NCI-H345 (cell line): ENCODE measurements around the gene DFFA.
"Not testable (repeated sequence)": the region's sequence is repeated elsewhere in the genome, so short reads cannot be mapped to it uniquely, and the experiment has no call there.

Experiments
- DNase-seq: peaks from one replicate; lab custom pipeline; 2025; lab: John Stamatoyannopoulos, UW

Gene DFFA

DNA sequence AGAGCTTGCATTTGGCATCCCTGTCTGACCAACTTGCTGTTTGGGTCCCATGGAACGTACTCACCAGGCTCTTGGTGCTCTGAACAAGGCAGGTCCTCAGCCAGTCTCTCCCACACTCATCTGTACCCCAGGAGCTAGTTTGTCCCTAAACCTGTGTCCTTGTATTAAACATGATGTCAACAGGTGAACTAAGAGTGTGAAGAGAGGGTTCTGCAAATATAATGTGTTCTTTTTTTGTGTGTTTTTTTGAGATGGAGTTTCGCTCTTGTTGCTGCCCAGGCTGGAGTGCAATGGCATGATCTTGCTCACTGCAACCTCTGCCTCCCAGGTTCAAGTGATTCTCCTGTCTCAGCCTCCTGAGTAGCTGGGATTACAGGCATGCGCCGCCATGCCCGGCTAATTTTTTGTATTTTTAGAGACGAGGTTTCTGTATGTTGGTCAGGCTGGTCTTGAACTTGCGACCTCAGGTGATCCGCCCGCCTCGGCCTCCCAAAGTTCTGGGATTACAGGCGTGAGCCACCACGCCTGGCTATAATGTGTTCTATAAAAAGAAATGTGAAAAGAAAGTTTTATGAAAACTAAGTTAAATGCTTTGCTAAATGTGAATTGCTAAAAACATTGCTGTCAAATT, 33.8 kb upstream of the DFFA start:
- not testable (repeated sequence) for DNase-seq

DNA sequence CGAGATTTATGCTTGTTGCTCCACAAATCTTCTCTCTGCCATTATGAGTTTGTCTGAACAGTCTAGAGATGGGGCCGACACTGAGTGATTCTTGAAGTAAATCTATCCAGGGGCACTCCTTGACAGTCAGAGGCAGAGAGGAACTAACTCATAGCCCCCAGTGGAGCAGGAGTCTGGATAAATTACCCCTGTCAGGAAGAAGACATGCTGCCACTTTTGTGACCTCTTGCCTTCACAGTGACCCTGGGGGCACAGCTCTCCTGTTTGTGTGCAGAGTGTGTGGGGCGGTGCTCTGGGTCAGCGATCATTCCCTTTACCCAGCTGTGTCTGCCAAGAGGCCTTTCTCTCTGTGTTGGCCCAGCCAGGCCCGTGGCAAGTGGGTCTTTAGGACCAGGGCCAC, 31.9 kb upstream of the DFFA start:
- DNase-seq: no peak

DNA sequence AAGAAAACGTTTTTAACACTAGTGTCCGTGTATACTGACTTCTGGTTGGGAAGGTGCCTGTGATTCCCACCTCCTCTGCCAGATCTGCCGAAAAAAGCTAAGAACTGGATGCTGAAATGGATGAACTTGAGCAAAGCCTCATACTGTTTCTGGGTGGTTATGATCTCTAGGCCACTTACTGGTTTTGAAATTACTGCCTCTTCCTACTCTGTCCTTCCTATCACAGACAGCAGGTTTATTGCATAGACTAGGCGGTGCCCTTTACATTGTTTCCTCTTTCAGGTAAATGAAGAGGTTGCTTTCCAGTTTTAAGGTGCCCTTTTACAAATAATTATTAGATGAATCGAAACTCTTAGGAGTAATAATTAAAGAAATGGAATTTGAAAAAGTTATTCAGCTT, 29.9 kb upstream of the DFFA start:
- DNase-seq: no peak

- DNase-seq: no peak
These were observed 25.9 kb upstream of the DFFA start for GRCh38 chr1:10498231-10498630.

DNA sequence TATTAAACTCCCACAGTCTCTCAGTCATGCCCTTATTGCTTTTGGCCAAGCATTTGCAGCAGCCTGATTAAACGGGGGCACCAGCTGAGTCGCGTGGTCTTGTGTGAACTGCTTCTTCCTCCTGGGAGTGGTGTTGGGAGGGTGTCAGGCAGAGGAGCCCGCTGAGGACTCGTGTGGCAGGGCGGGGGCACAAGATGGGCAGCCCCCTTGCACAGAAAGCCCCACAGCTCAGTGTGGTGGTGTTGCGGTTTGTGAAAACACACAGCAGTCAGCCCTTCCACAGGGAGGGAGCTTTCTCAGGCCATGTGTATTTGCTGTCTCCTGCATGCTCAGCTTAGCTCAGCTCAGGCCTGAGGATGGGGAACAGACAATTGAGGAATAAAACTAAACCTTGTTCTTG, 24.8 kb upstream of the DFFA start:
- no peak for DNase-seq

- no peak for DNase-seq
These were observed 23.6 kb upstream of the DFFA start for GRCh38 chr1:10495952-10496351.

- no peak for DNase-seq
These were observed 23.1 kb upstream of the DFFA start for GRCh38 chr1:10495475-10495817.

- peak; percentile 68 for DNase-seq
These were observed 22.6 kb upstream of the DFFA start for GRCh38 chr1:10494754-10495474.

- no peak for DNase-seq
These were observed 22.1 kb upstream of the DFFA start for GRCh38 chr1:10494418-10494753.

DNA sequence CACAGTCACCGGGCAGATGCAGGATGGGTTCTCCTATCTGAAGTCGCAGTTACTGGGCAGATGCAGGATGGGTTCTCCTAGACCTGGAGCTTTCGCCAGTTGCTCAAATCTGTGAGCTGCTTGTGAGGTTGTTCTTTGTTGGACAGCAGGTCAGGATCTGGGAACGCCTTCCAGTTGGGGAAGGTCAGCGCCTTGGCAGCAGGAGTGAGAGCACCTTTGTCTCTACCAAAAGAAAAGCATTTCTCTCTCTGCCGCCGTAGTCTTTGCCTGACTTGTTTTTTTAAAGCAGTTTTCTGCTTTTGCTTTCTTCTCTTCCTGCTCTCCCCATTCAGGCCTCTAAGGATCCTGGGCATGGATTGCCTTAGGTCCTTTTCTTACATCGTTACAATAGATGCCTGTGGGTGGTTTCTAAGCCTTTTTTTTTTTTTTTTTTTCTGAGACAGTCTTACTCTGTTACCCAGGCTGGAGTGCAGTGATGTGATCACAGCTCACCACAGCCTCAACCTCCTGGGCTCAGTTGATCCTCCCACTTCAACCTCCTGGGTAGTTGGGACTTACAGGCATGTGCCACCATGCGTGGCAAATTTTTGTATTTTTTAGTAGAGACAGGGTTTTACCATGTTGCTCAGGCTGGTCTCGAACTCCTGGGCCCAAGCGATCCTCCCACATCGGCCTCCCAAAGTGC, 18.1 kb upstream of the DFFA start:
- no peak for DNase-seq

DNA sequence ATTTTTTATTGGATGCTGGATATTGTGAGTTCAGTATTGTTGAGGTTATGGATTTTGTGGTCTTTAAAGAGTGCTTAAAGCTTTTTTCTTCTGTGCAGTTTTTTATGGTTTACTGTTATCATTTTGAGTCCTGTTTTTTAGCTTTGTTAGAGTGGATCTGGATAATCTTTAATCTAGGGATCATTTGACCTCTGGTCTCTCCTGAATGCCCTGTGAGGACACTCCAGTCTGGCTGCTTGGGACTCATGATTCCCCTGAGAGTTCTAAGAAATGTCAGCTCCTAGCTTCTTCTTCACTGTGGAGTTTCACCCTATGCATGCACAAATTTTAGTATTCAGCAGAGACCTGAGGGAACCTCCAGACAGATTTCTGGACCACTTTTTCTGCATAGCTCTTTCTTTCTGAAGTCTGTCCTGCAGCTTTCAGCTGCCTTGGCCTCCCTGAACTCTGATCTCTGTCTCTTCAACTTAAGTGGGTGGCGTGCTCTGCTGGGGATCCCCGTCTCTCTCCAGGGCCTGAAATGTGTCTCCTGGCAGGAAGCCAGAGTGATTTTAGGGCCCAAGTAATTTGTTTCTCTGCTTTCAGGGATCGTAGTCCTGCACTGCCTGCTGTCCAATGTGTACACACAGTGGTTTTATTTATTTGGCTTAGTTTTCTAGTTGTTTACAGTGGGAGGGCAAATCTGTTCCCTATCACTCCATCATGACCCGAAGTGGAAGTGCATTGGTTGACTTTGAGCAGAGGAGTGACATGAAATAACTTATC, 17.1 kb upstream of the DFFA start:
- DNase-seq: no peak

- no peak for DNase-seq
These were observed 12.2 kb upstream of the DFFA start for GRCh38 chr1:10484521-10484920.

- no peak for DNase-seq
These were observed 8.3 kb upstream of the DFFA start for GRCh38 chr1:10480614-10481013.

DNA sequence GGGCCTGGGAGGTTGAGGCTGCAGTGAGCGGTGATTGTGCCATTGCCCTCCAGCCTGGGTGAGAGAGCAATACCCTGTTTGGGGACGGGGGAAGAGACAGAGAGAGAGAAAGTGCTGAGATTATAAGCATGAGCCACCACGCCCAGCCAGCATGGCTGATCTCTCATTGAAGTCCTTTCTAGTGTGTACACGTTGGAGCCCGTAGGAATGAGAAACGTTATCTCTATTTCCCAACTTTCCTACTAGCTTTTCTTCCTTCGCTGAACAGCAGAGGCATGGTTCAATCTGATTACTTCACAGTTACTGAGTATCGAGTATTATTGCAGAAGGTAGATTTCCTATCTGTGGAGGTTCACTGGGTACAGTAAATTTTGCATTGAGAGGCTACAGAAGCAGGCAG, 7.0 kb upstream of the DFFA start:
- DNase-seq: no peak

DNA sequence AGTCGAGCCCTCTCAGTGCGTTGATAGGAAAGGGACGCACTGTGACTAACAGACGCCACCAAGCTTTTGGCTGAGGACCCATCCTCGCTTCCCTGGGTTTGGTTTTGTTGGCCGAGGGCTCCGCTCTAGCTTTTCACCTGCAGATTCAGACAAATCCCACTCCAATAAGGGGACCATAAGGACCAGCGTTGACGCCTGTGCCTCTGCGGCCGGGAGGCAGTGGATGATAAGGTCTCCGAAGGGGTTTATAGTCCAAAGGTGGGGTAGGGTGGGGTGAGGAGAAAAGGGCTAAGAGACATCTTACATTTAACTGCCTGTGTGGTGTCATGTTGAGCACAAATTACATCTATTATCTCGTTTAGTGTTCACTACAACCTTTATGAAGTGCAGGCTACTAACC, 3.2 kb upstream of the DFFA start:
- no peak for DNase-seq

DNA sequence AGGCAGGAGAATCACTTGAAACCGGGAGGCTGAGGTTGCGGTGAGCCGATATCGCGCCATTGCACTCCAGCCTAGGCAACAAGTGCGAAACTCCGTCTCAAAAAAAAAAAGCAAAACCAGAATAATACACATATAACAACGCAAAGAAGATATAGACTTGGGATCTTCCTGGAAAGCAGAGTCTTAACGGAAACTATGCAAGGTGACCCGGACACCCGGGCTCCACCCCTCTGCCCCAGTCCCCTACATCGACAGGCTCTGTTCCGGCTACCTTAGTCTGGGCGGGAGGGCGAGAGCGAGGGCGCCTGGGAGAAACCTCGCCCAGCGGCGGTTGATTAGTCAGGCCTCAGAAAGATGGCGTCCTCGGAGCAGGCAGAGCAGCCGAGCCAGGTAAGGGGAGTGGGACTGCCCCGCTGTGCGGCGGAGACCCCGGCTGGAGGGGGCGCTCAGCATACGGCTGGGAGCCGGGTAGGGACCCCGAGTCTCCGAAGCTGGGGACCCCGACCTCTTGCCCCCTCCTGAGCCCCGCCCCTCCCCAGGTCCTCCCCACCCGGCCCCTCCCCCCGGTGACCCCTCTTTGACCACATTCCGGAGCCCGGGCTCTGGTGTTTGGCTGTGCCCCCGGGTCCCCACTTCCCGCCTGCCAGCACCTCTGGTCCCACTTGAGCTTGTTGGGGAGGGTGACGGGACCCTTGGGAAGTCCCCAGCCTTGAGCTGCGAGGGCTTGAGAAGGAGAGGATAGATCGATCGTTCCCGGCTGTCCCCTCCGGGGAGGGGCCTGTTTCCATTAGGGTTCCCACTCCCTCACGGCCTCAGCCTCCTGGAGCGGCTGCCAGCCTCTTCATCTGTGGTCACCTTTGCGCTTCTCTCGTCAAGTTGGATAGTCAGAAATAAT, 2.5 kb upstream of the DFFA start, which contains the start of gene PEX14:
Gene PEX14, plus strand, starts transcription at position 338 of the 895 bp plus-strand sequence. Its CDS starts 17 bp downstream, at position 355.
- DNase-seq: peak; percentile 93

- not testable (repeated sequence) for DNase-seq
These were observed 1.9 kb upstream of the DFFA start for GRCh38 chr1:10474309-10474612.

- no peak for DNase-seq
These were observed 926 bp upstream of the DFFA start for GRCh38 chr1:10473145-10473765.

DNA sequence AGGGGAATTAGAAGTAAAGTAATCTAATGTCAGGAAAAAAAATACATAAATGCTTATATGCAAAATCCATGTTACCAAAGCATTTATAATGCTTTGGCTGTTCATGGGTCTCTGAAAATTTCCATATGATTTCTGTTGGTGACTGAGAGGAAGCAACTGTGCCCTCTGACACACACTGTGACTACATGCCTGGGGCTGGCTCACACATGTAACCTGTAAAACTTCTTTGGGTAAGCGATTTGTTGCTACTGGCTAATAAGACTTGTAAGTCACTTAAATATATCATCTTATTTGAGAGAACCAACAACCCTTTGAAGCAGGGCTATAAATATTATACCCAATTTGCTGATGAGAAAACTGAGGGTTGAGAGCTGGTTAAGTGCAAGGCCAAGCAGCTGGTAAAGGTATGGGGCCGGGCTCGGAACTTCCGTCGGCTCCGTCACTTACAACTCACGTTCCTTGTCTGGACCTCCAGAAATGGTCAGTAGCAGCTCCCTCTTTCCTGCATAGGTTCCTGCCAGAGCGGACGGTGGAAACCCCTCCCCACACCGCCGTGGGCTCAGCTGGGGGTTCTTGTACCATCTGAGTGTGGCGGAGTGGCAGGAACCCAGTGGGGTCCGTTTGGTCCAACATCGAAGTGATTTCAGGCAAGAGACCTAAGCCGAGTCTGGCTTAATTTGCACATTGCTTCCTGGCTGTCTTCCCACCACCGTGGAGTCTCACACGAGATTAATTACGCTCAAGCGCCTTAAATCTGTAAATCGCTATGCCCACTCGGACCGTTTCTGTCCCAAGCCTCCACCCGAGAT, 714 bp downstream of the DFFA start:
- DNase-seq: no peak

GRCh38 chr1:10470043-10470442, 2.3 kb downstream of the DFFA start:
- DNase-seq: no peak

- DNase-seq: no peak
These were observed 5.3 kb downstream of the DFFA start for GRCh38 chr1:10467078-10467477.
